ENCODE results near the gene IQGAP1.

Gene IQGAP1

DNA sequence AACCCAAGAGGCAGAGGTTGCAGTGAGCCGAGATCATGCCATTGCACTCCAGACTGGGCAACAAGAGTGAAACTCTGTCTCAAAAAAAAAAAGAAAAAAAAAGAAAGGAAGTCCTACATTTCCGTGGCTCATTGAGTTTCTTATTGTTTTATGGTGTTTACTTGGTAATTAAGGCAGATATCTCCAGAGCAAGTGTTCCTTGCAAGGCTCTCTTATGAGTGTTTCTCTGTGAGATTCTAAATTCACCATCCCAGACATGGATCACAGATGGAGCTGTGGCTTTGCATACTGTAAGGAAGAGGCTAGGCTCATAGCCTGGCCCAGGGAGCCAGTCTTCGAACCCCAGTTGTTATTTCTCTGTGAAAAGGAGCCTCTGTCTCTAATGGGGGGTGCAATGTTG is 53.0 kb downstream of the IQGAP1 start:
- no peak for DNase-seq

GRCh38 chr15:90442423-90442822 is 54.4 kb downstream of the IQGAP1 start:
- DNase-seq: no peak

GRCh38 chr15:90449206-90449735 is 61.2 kb downstream of the IQGAP1 start:
- DNase-seq: no peak

- DNase-seq: no peak
Measured at GRCh38 chr15:90451053-90451850, 63.2 kb downstream of the IQGAP1 start.

GRCh38 chr15:90456236-90456635 is 68.2 kb downstream of the IQGAP1 start:
- no peak for DNase-seq

- no peak for DNase-seq
Measured at GRCh38 chr15:90458061-90458460, 70.0 kb downstream of the IQGAP1 start.

- DNase-seq: no peak
Measured at GRCh38 chr15:90459368-90459767, 71.3 kb downstream of the IQGAP1 start.

DNA sequence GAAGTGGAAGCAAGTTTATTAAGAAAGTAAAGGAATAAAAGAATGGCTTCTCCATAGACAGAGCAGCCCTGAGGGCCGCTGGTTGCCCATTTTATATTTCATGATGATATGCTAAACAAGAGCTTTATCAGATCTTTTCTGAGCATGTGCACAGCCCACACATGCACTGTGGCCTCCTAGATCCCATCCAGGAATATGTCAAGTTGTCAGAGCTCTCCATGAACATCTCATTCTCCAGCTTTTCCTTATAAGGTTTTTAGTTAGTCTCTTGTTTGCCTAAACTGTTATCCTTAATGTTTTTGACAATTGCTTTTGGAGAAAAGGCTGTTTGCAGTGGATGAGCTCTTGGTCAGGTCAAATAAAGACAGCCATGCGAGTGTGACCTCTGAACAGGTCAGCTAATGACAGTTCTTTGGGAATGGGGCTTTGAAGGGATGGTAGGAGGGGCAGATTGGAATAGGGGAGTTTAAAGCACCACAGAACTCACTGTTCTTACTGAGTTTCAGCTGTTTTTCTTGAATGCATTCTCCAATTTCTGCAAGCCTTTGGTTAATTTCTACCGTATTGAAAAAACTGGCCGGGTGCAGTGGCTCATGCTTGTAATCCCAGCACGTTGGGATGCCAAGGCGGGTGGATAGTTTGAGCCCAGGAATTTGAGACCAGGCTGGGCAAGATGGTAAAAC is 72.2 kb downstream of the IQGAP1 start:
- DNase-seq: no peak

DNA sequence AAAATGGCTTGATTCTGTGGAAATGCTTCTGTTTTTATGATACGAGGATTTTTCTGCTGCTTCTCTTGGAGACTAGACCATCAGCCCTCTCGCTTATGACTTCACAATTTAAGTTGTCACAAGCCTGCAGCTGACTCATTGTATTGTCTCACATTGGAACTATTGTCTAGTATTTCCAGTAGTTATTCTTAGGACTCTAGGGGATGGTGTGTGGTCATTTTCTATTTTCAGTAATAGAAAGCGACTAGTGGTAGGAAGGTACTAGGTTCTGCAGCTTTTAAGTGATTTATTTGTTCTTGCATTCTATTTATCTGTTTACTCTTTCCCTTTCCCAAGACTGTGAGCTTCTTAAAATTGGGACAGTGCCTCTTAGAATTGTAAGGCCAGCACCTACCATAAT is 75.3 kb downstream of the IQGAP1 start:
- DNase-seq: no peak

- no peak for DNase-seq
Measured at GRCh38 chr15:90465140-90465929, 77.3 kb downstream of the IQGAP1 start.

DNA sequence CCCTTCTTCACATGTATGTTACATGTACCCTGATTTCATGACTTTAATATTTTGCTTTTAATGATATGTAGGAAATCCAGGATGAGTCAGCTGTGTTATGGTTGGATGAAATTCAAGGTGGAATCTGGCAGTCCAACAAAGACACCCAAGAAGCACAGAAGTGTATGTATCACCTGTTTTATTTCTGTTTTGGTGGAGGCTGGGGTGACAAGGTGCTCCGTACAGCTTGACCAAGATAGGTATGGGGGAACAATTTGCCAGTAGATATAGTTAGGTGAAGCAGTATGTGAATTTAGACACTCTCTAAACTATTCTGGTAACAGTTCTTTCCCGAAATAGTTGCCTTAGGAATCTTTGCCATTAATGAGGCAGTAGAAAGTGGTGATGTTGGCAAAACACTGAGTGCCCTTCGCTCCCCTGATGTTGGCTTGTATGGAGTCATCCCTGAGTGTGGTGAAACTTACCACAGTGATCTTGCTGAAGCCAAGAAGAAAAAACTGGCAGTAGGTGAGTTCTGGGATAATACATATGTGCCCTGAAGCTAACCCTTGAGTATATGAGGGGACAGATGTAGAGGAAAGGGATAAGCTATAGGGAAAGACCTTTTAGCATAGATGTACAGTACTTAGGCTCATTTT is 78.0 kb downstream of the IQGAP1 start:
- no peak for DNase-seq

- no peak for DNase-seq
Measured at GRCh38 chr15:90469723-90470122, 81.7 kb downstream of the IQGAP1 start.

- DNase-seq: no peak
Measured at GRCh38 chr15:90470453-90470852, 82.4 kb downstream of the IQGAP1 start.

DNA sequence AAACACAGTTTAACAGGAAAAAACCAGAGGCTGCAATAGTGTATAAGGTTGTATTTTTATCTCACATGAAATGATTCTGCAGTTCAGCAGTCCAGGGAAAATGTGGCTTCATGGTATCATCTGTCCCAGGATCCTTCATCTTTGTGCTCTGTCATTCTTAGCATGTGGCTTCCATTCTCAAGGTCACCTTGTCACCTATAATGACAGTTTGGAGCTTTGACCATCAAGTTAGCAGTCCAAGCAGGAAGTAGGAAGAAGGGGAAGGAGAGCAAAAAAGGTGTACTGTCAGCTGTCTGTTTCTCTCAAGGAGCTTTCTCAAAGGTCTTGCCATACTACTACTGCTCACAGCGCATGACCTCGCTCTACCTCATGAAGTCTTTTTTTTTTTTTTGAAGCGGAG is 83.1 kb downstream of the IQGAP1 start:
- DNase-seq: no peak

DNA sequence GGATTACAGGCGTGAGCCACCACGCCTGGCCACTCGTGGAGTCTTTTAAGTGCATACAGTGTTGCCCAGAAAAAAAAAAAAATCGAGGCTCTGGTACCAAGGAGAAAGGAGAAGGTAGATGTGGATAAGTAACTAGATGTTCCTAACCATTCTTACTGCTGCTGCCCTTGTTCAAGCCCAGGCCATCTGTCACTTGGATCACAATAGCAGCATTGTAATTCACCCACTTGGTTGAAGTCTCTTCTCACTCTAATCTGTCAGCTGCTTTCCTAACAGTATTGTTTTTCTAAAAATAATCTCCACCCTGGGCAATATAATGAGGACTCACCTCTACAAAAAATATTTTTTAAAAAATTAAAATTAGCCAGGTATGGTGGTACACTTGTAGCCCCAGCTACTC is 83.7 kb downstream of the IQGAP1 start:
- no peak for DNase-seq

DNA sequence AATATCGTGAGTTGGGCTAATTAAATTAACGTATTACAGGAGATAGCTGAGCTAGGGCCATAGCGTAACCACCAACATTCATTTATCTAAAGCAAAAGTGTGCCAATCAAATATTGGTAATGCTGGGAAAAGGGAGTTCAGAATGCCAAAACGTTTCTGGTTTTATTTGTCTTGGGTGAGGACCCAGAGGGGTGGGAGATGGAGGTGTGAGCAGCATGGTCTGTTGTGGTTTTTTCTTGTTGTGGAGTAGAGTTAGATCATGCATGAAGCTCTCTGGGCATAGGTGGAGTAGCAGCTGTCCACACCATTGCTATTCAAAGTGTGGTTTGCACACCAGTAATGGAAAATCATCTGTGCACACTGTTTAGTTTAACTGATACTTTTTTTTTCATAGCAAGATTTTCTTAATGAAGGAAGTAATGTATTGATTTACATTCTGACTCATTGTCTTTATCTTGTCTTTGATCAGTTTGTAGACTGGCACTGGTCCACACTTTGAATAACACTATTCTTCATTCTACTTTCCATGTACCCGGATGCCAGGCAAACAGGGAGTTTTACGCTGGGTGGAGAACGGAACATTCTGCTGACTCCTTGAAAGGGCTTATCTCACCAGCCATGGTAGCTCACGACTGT is 90.9 kb downstream of the IQGAP1 start:
- DNase-seq: peak; percentile 6

- DNase-seq: no peak
Measured at GRCh38 chr15:90479656-90480055, 91.6 kb downstream of the IQGAP1 start.

DNA sequence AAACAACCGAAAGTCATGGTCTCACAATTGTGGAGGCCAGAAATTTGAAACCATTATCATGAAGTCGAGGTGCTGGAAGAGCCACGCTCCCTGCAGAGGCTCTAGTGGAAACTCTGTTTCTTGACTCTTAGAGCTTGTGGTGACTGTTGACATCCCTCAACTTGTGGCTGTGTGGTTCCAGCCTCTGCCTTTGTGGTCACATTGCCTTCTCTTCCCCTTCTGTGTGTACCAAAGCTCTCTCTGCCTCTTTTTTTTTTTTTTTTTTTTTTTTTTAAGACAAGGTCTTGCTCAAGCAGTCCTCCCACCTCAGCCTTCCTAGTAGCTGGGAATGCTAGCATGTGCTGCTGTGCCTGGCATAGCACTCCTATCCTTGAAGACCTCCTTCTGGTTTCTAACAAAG is 93.0 kb downstream of the IQGAP1 start:
- DNase-seq: peak; percentile 6

- peak; percentile 44 for DNase-seq
Measured at GRCh38 chr15:90482124-90483011, 94.3 kb downstream of the IQGAP1 start.

- DNase-seq: no peak
Measured at GRCh38 chr15:90483012-90483307, 94.9 kb downstream of the IQGAP1 start.

DNA sequence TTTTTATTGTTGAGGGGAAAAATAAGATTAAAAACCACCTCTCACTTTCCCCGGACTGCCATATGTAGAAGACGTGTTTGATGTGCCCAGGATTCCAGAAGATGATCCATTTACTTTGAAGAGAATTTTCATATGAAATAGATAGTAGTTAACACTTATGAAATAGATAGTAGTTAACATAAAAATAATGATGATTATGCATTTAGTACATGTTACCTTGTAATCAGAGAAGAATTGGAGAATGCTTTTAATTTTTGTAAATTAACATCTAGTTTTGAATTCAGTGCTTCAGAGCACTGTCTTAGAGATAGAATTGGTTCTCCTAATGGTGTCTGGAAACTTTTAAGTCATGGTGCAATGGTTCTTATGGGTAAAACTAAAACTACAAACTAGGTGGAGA is 95.6 kb downstream of the IQGAP1 start:
- DNase-seq: no peak

DNA sequence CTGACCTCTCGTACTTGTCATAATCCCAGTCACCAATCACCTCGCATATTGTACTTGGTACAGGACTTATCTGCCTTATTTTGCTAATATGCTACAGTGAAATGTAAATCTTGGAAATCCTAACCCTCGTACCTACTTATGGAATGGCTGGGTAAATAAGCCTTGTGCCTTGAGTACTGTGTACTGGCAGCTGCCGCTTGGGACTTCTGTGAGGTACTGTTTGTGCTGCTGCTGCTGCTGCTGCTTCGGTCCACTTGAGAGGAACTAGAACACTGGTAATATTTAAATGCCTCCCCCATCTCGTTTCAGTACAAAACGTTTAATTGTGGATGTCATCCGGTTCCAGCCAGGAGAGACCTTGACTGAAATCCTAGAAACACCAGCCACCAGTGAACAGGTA is 99.1 kb downstream of the IQGAP1 start:
- DNase-seq: no peak
